OCI-LY1 (cell line): ENCODE results near the gene VPS41.

Source experiments
- CTCF ChIP-seq: fragments of 200-600 bp; sonication (generic), shearing (Covaris generic); IDR thresholded peaks from 2 replicates; pipeline ENCODE4 v1.5.1; 2017; ENCODE audit warnings: mild to moderate bottlenecking, antibody characterized with exemption, low read length, moderate library complexity, mixed read lengths
- EZH2 ChIP-seq: fragments of 200-600 bp; sonication (generic), shearing (Covaris generic); IDR thresholded peaks from 2 replicates; pipeline ENCODE4 v1.8.0; 2017; ENCODE audit warnings: borderline replicate concordance, mixed run types, mild to moderate bottlenecking, antibody characterized with exemption, low read length, moderate library complexity, mixed read lengths

DNA sequence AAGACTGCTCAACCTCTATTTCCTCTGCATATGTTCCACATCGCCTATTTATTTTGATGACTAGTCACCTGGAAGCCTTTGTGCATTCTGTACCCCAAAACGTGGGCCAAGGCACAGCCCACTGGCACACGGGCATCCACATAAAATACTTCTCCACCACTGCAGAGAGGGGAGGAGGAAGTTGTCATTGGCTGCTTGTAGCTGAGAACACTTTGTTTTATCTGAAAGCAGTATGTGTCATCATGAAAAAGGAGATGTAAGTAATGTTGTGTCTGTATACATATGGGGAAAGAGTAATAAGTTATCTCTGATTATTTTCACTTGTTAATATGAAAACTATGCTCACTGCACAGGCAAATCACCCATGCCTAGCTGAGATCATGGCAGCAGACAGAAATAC lies 229.6 kb downstream of the VPS41 start:
- TF ChIP-seq CTCF (no peak), EZH2 (no peak)
